ENCODE results near the gene RFPL3. TPM values are rescaled to one million over a fixed set of nuclear protein-coding genes. Genes with fewer than 3 reads are reported as not detected.
"Not testable (repeated sequence)": the region's sequence is repeated elsewhere in the genome, so short reads cannot be mapped to it uniquely, and the experiment has no call there.

The RFPL3 gene
- total RNA-seq, 1 donor from 2014 or later, result not detected

DNA sequence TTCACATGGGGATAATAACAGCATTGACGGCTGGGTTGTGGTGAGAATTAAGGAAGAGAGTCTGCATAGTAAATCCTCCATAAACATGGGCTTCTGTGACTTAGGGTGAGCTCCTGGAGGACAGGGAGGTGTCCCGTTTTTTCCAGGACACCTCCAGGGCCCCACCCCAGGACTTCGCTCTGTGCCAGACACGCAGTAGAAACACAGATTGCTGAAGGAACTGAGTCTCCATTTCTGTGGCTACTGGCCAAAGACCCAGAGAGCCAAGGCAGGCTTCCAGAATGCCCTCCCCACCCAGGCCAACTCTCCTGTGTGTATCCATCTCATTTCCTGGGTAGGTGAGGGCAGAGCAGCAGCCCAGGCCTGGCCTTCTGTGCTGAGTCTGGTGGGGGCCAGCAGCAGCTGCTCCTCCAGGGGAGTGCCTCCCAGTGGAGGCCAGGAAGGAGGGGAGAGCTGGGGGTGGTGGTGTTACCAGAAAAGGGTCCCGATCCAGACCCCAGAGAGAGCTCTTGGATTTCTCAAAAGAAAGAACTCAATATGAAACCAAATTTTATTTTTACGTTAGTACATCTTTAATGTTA lies 9.5 kb upstream of the RFPL3 start:
- Histone ChIP-seq H3K9me3 (ENCODE audit: control insufficient read depth in 3 of 3, low read length in 3 of 3) (no peaks in the 10 kb centered on the region), H3K4me3 (ENCODE audit: low read length in 3 of 3) (no peak overlapping the region), H3K27me3 (ENCODE audit: control insufficient read depth in 3 of 3, insufficient read depth in 3 of 3, low read length in 3 of 3) (peaks cover 0 to 8% (median 3%) of the 10 kb centered on the region in 3 donors), H3K27ac (ENCODE audit: low read depth, low read length) (no peak overlapping the region), H3K4me1 (ENCODE audit: control insufficient read depth in 3 of 3, insufficient read depth in 3 of 3, low read length in 3 of 3) (no peaks in the 10 kb centered on the region), H3K9ac (ENCODE audit: low read depth in 1 of 3, low read length in 3 of 3) (no peak overlapping the region), H3K36me3 (ENCODE audit: control insufficient read depth in 3 of 3, insufficient read depth in 3 of 3, low read length in 3 of 3) (no peaks in the 10 kb centered on the region)

DNA sequence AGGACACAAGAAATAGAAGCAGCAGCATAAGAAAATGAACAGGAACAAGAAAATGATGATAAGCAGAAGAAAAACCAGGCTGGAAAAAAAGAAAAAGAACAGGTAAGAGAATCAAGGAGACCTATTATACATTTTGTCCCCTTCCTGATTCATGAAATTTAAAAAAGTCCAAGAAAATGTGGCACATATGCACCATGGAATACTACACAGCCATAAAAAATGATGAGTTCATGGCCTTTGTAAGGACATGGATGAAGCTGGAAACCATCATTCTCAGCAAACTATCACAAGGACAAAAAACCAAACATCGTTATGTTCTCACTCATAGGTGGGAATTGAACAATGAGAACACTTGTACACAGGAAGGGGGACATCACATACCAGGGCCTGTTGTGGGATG lies 5.8 kb upstream of the RFPL3 start:
- not testable (repeated sequence) for H3K27ac ChIP-seq (ENCODE audit: low read depth, low read length); H3K27me3 ChIP-seq (ENCODE audit: control insufficient read depth in 3 of 3, insufficient read depth in 3 of 3, low read length in 3 of 3); H3K9ac ChIP-seq (ENCODE audit: low read depth in 1 of 3, low read length in 3 of 3); H3K36me3 ChIP-seq (ENCODE audit: control insufficient read depth in 3 of 3, insufficient read depth in 3 of 3, low read length in 3 of 3); H3K4me3 ChIP-seq (ENCODE audit: low read length in 3 of 3); H3K9me3 ChIP-seq (ENCODE audit: control insufficient read depth in 3 of 3, low read length in 3 of 3); H3K4me1 ChIP-seq (ENCODE audit: control insufficient read depth in 3 of 3, insufficient read depth in 3 of 3, low read length in 3 of 3)

DNA sequence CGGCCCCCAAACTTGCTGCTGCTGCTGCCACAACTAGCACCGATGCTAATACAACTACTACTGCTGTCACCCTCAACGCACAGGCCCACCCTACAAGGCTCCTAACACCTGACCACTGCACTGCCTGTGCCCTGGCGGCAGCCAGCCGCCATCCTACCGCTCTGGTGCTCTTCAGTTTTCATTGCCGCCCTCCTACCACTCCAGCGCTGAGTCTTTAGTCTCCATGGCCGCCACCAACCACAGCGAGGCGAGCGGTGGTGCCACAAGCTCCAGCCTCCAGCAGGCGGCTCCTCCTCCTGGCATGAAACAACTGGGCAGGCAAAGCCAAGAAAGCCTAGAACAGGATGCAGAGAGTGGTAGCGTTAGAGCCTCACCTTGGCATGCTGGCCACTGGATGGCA lies 5.0 kb upstream of the RFPL3 start:
- Histone ChIP-seq H3K36me3 (ENCODE audit: control insufficient read depth in 3 of 3, insufficient read depth in 3 of 3, low read length in 3 of 3) (no peaks in the 10 kb centered on the region), H3K4me3 (ENCODE audit: low read length in 3 of 3) (no peak overlapping the region), H3K4me1 (ENCODE audit: control insufficient read depth in 3 of 3, insufficient read depth in 3 of 3, low read length in 3 of 3) (no peaks in the 10 kb centered on the region), H3K27ac (ENCODE audit: low read depth, low read length) (no peak overlapping the region), H3K27me3 (ENCODE audit: control insufficient read depth in 3 of 3, insufficient read depth in 3 of 3, low read length in 3 of 3) (no peaks in the 10 kb centered on the region), H3K9me3 (ENCODE audit: control insufficient read depth in 3 of 3, low read length in 3 of 3) (peaks cover 0 to 5% (median 0%) of the 10 kb centered on the region in 3 donors), H3K9ac (ENCODE audit: low read depth in 1 of 3, low read length in 3 of 3) (no peak overlapping the region)

DNA sequence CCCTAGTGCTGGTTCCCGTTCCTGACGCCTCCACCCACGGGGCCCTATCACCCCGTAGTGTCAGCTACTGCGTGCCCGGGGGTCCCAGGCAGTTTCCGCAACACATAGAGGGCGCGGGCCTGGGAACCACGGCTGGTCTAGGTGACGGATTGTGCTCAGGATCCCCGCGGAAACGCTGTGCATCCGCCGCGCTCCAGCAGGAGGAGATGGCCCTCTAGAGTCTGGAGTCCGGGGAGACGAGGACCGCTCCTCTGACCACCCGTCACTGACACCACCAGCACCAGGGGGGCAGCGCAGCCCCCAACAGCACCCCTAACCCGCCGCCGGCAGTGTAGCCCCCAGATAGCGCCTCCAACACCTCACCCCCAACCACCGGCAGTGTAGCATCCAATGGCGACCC lies 4.4 kb upstream of the RFPL3 start:
- Histone ChIP-seq H3K27me3 (ENCODE audit: control insufficient read depth in 3 of 3, insufficient read depth in 3 of 3, low read length in 3 of 3) (no peaks in the 10 kb centered on the region), H3K27ac (ENCODE audit: low read depth, low read length) (no peak overlapping the region), H3K9ac (ENCODE audit: low read depth in 1 of 3, low read length in 3 of 3) (no peak overlapping the region), H3K4me3 (ENCODE audit: low read length in 3 of 3) (no peak overlapping the region), H3K36me3 (ENCODE audit: control insufficient read depth in 3 of 3, insufficient read depth in 3 of 3, low read length in 3 of 3) (no peaks in the 10 kb centered on the region), H3K4me1 (ENCODE audit: control insufficient read depth in 3 of 3, insufficient read depth in 3 of 3, low read length in 3 of 3) (no peaks in the 10 kb centered on the region), H3K9me3 (ENCODE audit: control insufficient read depth in 3 of 3, low read length in 3 of 3) (peaks cover 0 to 5% (median 0%) of the 10 kb centered on the region in 3 donors)

DNA sequence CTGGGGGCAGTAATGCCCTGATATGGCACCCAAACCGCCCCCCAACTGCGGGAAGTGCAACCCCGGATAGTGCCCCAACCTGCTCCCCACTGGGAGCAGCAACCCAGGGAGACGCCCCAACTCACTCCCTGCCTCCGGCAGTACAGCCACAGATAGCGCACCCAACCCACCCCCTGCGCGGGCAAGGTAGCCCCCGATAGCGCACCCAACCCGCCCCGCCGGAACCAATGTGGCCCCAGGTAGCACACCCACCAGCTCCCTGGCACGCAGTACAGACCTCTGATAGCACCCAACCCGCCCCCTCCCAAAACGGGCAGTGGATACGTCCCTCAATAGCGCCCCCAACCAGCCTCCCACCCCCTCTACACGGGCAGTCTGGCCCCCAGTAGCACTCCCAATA lies 3.8 kb upstream of the RFPL3 start:
- Histone ChIP-seq H3K36me3 (ENCODE audit: control insufficient read depth in 3 of 3, insufficient read depth in 3 of 3, low read length in 3 of 3) (no peaks in the 10 kb centered on the region), H3K27ac (ENCODE audit: low read depth, low read length) (no peak overlapping the region), H3K27me3 (ENCODE audit: control insufficient read depth in 3 of 3, insufficient read depth in 3 of 3, low read length in 3 of 3) (no peaks in the 10 kb centered on the region), H3K9me3 (ENCODE audit: control insufficient read depth in 3 of 3, low read length in 3 of 3) (peaks cover 0 to 5% (median 0%) of the 10 kb centered on the region in 3 donors), H3K4me3 (ENCODE audit: low read length in 3 of 3) (no peak overlapping the region), H3K4me1 (ENCODE audit: control insufficient read depth in 3 of 3, insufficient read depth in 3 of 3, low read length in 3 of 3) (no peaks in the 10 kb centered on the region), H3K9ac (ENCODE audit: low read depth in 1 of 3, low read length in 3 of 3) (no peak overlapping the region)

DNA sequence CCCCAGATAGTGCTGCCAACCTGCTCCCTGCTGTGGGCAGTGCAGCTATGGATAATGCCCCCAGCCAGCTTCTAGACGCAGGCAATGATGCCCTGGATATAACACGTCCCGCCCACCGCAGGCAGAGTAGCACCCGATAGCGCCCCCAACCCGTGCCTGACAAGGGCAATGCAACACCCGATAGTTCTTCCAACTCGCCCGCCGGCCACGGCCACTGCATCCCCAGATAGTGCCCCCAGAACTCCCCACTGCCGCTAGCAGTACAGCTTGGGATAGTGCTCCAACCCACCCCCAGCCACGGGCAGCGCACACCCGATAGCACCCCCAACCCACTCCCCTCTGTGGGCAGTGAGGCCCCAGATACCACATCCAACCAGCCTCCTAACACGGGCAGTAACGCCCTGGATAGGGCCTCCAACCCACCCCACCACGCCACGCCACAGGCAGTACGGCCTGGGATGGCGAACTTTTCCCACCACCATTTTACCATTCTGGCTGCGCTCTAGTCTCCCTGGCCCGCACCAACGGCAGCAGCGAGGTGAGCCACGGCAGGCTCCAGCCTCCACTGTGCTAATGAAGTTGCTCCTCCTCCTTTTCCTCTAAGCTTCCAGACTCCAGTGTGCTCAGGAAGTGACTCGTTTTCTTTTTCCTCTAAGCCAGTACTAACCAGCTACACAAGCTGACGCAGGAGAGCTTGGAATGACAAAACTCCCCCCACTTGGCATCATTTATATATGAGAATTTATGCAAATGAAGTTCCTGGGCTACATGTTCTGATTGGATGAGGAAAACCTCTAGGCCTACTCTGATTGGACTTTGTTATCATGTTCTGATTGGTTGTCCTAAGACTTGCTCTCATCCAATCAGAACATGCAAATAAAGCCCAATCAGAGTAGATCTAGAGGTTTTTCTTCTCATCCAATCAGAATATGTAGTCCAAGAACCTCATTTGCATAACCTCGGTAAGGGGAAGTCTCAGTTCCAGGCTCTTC lies 3.0 kb upstream of the RFPL3 start:
- no peaks in the 10 kb centered on the region for H3K27me3 ChIP-seq (ENCODE audit: control insufficient read depth in 3 of 3, insufficient read depth in 3 of 3, low read length in 3 of 3)
- H3K9me3 ChIP-seq (ENCODE audit: control insufficient read depth in 3 of 3, low read length in 3 of 3), result peaks cover 0 to 5% (median 0%) of the 10 kb centered on the region in 3 donors
- no peak overlapping the region for H3K27ac ChIP-seq (ENCODE audit: low read depth, low read length)
- no peak overlapping the region for H3K9ac ChIP-seq (ENCODE audit: low read depth in 1 of 3, low read length in 3 of 3)
- no peaks in the 10 kb centered on the region for H3K36me3 ChIP-seq (ENCODE audit: control insufficient read depth in 3 of 3, insufficient read depth in 3 of 3, low read length in 3 of 3)
- H3K4me3 ChIP-seq (ENCODE audit: low read length in 3 of 3), result no peak overlapping the region
- no peaks in the 10 kb centered on the region for H3K4me1 ChIP-seq (ENCODE audit: control insufficient read depth in 3 of 3, insufficient read depth in 3 of 3, low read length in 3 of 3)

DNA sequence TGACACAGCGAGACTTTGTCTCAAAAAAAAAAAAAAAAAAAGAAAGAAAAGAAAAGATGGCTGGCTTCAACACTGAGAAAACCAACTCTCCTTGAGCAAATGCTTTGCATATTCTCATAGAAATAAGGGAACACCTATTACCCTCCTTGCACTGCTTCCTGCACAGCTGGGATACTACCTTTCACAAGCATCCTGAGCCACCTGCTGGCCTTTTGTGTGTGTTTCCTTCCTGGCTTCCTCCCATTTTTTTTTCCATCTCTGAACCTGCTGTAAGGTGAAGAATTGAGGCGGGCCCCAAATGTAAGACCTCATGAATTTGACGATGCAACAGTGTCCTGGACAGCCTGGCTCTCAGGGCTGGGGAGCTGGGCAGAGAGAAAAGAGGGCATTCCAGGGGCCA lies 1.9 kb upstream of the RFPL3 start:
- no peak overlapping the region for H3K27ac ChIP-seq (ENCODE audit: low read depth, low read length)
- no peak overlapping the region for H3K9ac ChIP-seq (ENCODE audit: low read depth in 1 of 3, low read length in 3 of 3)
- no peaks in the 10 kb centered on the region for H3K27me3 ChIP-seq (ENCODE audit: control insufficient read depth in 3 of 3, insufficient read depth in 3 of 3, low read length in 3 of 3)
- no peaks in the 10 kb centered on the region for H3K4me1 ChIP-seq (ENCODE audit: control insufficient read depth in 3 of 3, insufficient read depth in 3 of 3, low read length in 3 of 3)
- no peak overlapping the region for H3K4me3 ChIP-seq (ENCODE audit: low read length in 3 of 3)
- peaks cover 0 to 5% (median 0%) of the 10 kb centered on the region in 3 donors for H3K9me3 ChIP-seq (ENCODE audit: control insufficient read depth in 3 of 3, low read length in 3 of 3)
- H3K36me3 ChIP-seq (ENCODE audit: control insufficient read depth in 3 of 3, insufficient read depth in 3 of 3, low read length in 3 of 3), result no peaks in the 10 kb centered on the region

DNA sequence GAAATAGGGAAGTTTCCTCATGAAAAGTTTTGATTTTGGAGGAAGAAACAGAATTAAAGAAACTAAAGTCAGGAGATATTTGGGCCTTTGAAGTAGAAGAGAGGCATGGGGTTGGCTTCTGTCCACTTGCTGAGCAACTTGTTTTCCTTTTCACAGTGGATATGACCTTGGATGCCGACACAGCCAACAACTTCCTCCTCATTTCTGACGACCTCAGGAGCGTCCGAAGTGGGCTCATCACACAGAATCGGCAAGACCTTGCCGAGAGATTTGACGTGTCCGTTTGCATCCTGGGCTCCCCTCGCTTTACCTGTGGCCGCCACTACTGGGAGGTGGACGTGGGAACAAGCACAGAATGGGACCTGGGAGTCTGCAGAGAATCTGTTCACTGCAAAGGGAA lies 2.4 kb downstream of the RFPL3 start:
- not testable (repeated sequence) for H3K4me3 ChIP-seq (ENCODE audit: low read length in 3 of 3); H3K36me3 ChIP-seq (ENCODE audit: control insufficient read depth in 3 of 3, insufficient read depth in 3 of 3, low read length in 3 of 3); H3K9me3 ChIP-seq (ENCODE audit: control insufficient read depth in 3 of 3, low read length in 3 of 3); H3K4me1 ChIP-seq (ENCODE audit: control insufficient read depth in 3 of 3, insufficient read depth in 3 of 3, low read length in 3 of 3); H3K27me3 ChIP-seq (ENCODE audit: control insufficient read depth in 3 of 3, insufficient read depth in 3 of 3, low read length in 3 of 3); H3K27ac ChIP-seq (ENCODE audit: low read depth, low read length); H3K9ac ChIP-seq (ENCODE audit: low read depth in 1 of 3, low read length in 3 of 3)

DNA sequence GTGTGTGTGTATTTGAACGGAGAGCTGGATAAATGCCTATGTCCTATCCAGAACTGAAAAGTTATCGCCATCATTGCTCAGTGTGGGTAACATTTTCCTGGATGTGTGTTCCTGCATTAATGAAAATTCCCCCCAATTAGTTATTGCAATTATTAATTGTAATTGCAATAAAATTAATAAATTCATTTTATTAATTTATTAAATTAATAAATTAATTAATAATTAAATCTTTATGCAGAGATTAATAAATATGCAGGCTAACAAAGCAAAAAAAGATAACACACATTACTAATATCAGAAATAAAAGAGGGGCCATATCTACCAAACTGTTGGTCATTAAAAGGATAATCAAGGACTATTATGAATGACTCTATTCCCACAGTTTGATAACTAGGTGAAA lies 3.6 kb downstream of the RFPL3 start:
- Histone ChIP-seq H3K27ac (ENCODE audit: low read depth, low read length) (no peak overlapping the region), H3K4me3 (ENCODE audit: low read length in 3 of 3) (no peak overlapping the region), H3K36me3 (ENCODE audit: control insufficient read depth in 3 of 3, insufficient read depth in 3 of 3, low read length in 3 of 3) (no peaks in the 10 kb centered on the region), H3K4me1 (ENCODE audit: control insufficient read depth in 3 of 3, insufficient read depth in 3 of 3, low read length in 3 of 3) (no peaks in the 10 kb centered on the region), H3K27me3 (ENCODE audit: control insufficient read depth in 3 of 3, insufficient read depth in 3 of 3, low read length in 3 of 3) (no peaks in the 10 kb centered on the region), H3K9me3 (ENCODE audit: control insufficient read depth in 3 of 3, low read length in 3 of 3) (no peaks in the 10 kb centered on the region), H3K9ac (ENCODE audit: low read depth in 1 of 3, low read length in 3 of 3) (no peak overlapping the region)

DNA sequence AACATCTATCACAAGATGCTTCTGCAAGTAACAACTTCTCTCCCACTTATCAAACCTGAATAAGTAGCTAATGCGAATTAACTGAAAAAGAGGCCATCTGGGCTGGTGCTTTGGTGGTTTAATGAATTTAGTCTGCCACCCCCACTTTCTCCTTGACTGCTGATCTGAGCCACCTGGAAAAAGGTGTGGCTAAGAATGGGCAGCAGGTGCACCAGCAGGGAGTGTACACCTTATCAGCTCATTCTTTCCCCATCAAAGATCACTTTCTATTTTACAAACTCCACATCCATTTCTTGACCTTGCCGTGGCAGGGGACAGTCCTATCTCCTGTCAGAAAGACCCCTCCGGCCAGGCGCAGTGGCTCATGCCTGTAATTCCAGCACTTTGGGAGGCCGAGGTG lies 6.5 kb downstream of the RFPL3 start:
- Histone ChIP-seq H3K27me3 (ENCODE audit: control insufficient read depth in 3 of 3, insufficient read depth in 3 of 3, low read length in 3 of 3) (no peaks in the 10 kb centered on the region), H3K4me1 (ENCODE audit: control insufficient read depth in 3 of 3, insufficient read depth in 3 of 3, low read length in 3 of 3) (no peaks in the 10 kb centered on the region)

More for the DNA sequence above, 6.5 kb downstream of the RFPL3 start:
- H3K27ac ChIP-seq (ENCODE audit: low read depth, low read length), result no peak overlapping the region
- H3K4me3 ChIP-seq (ENCODE audit: low read length in 3 of 3), result no peak overlapping the region
- H3K36me3 ChIP-seq (ENCODE audit: control insufficient read depth in 3 of 3, insufficient read depth in 3 of 3, low read length in 3 of 3), result no peaks in the 10 kb centered on the region
- H3K9ac ChIP-seq (ENCODE audit: low read depth in 1 of 3, low read length in 3 of 3), result no peak overlapping the region
- H3K9me3 ChIP-seq (ENCODE audit: control insufficient read depth in 3 of 3, low read length in 3 of 3), result no peaks in the 10 kb centered on the region

Measured in skeletal muscle tissue (tissue), 4 donors.